Measurements from ENCODE around the gene CDK6. TPM values are rescaled to one million over a fixed set of nuclear protein-coding genes. Genes with fewer than 3 reads are reported as not detected.

CDK6 gene
- total and polyA plus RNA-seq, 2 of the 8 experiments (the other 6 are each of a cell fraction or from before 2014, with no cell fraction given) = 5.9 to 18.9 TPM

DNA sequence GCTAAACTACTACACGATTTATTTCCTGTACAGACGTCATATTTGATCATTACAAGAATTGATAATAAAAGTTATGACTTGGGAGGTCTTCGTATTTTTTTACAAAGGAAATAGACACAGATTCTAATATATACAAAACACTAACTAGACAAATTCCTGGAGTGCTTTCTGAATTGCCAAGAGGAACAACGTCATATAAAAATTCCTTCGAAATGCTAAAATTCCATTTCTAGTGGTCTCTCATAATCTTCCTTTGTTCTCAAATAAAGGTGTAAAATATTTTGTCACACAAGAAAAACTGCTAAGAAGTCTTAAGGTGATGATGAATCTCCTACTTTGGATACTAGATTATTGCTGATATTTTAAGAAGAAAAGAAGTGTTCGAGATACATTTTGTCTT lies 85.4 kb downstream of the CDK6 start:
- Histone ChIP-seq H3K9me3 (ENCODE audit: insufficient read depth in 2 of 2, low read depth in 1 of 2, low read length in 1 of 2) (no peaks in the 10 kb centered on the region), H4K91ac (replicated peaks; ENCODE audit: insufficient read length, low read length) (no peak overlapping the region), H3K23ac (ENCODE audit: insufficient read length) (no peak overlapping the region), H3K27ac (ENCODE audit: low read depth, low read length) (no peak overlapping the region), H4K5ac (ENCODE audit: insufficient read length, low read depth, low read length) (no peak overlapping the region), H3K4me1 (replicated peaks in 1 of 4; ENCODE audit: control insufficient read depth in 3 of 4, insufficient read depth in 4 of 4, low read length in 3 of 4) (peaks cover 0 to 14% (median 11%) of the 10 kb centered on the region in 4 experiments; a peak in 6 of 7 replicates), H2BK12ac (ENCODE audit: low read depth, low read length) (no peak overlapping the region), H2AK5ac (ENCODE audit: low read depth, low read length) (no peak overlapping the region), H3K4me2 (ENCODE audit: insufficient read depth in 1 of 2, low read depth in 2 of 2, low read length in 2 of 2) (no peak overlapping the region), H4K8ac (ENCODE audit: extremely low read depth, insufficient read depth, low read length) (no peak overlapping the region), H3K18ac (ENCODE audit: extremely low read depth, low read length) (no peak overlapping the region), H3K79me1 (ENCODE audit: low read depth, low read length) (no peaks in the 10 kb centered on the region), H3K36me3 (ENCODE audit: control insufficient read depth in 2 of 4, insufficient read depth in 4 of 4, low read length in 3 of 4) (no peaks in the 10 kb centered on the region), H3K4me3 (ENCODE audit: extremely low read depth in 1 of 4, insufficient read depth in 2 of 4, low read depth in 3 of 4, low read length in 4 of 4) (no peak overlapping the region), H2AFZ (ENCODE audit: low read length) (no peak overlapping the region), H2BK15ac (ENCODE audit: low read length) (no peak overlapping the region), H4K20me1 (replicated peaks in 1 of 2; ENCODE audit: control insufficient read depth in 1 of 2, insufficient read depth in 2 of 2, low read length in 2 of 2) (no peaks in the 10 kb centered on the region), H2BK20ac (ENCODE audit: low read length) (no peak overlapping the region), H3K56ac (replicated peaks; ENCODE audit: insufficient read length, low read depth, low read length) (no peak overlapping the region), H3K14ac (ENCODE audit: insufficient read length) (no peak overlapping the region), H3K9ac (replicated peaks in 1 of 4; ENCODE audit: extremely low read depth in 1 of 4, low read depth in 3 of 4, low read length in 3 of 4) (no peak overlapping the region), H3K79me2 (ENCODE audit: control insufficient read depth in 1 of 2, insufficient read depth in 2 of 2, low read length in 2 of 2) (no peaks in the 10 kb centered on the region), H2BK120ac (replicated peaks; ENCODE audit: low read depth, low read length) (no peak overlapping the region), H3K27me3 (replicated peaks in 1 of 4; ENCODE audit: control insufficient read depth in 3 of 4, extremely low read depth in 1 of 4, insufficient read depth in 3 of 4, low read length in 3 of 4) (no peaks in the 10 kb centered on the region), H2BK5ac (ENCODE audit: low read depth, low read length) (no peak overlapping the region), H3K23me2 (ENCODE audit: low read depth, low read length) (no peaks in the 10 kb centered on the region), H3K4ac (replicated peaks; ENCODE audit: insufficient read length, low read depth, low read length) (no peak overlapping the region)
- DNase-seq (ENCODE audit: low read depth in 1 of 2, low spot score in 2 of 2) (no peak), FAIRE-seq (no peak)
- TF ChIP-seq RXRA (IDR thresholded peaks at IDR 0.05; ENCODE audit: insufficient read depth, low read depth, low read length) = no peak
- ChIA-PET CTCF (ENCODE audit: partially characterized antibody) (interaction anchor here (0.6 kb wide), 1 partner anchor 59 kb away, joined by 4 read pairs; no protein-coding TSS in a partner anchor), POLR2A (ENCODE audit: partially characterized antibody) (no interaction called here)
- 91% methylated on average over 6 of the region's 6 CpGs; no CpG with 5 or more reads in 1 of the 2 experiments for WGBS, 2 experiments (ENCODE audit: extremely low coverage in 1 of 2, insufficient coverage in 1 of 2, insufficient read length in 1 of 2, insufficient replicate concordance in 2 of 2, low coverage in 1 of 2, low lambda C conversion rate in 2 of 2, missing lambda C conversion rate in 1 of 2)

Measured in H1 (cell line).